Neural cell (in vitro differentiated cells): ENCODE measurements around the gene BAHD1. TPM values are rescaled to one million over a fixed set of nuclear protein-coding genes. Genes with fewer than 3 reads are reported as not detected.

Experiments used
- H2AFZ ChIP-seq: fragments of 200-600, 300-800 bp; sonication (generic), shearing (Covaris generic); 2 replicates; pipeline ENCODE4 v1.6.0; 2014; ENCODE audit warnings: low read depth, mild to moderate bottlenecking, antibody characterized with exemption, low read length, moderate library complexity
- H3F3A ChIP-seq: fragments of 200-600 bp; shearing (Covaris generic); 2 replicates; pipeline ENCODE4 v1.6.1; 2016; ENCODE audit warnings: mild to moderate bottlenecking, moderate library complexity, mixed read lengths, antibody characterized with exemption, low read length; ENCODE audit not compliant: insufficient read depth, poor library complexity, severe bottlenecking
- H3K27ac ChIP-seq: fragments of 200-600, 300-800 bp; sonication (generic), shearing (Covaris generic); 2 replicates; pipeline ENCODE4 v1.5.1; 2014; ENCODE audit warnings: mild to moderate bottlenecking, low read length, moderate library complexity
- H3K27me3 ChIP-seq: fragments of 300-800, 200-600 bp; sonication (generic), shearing (Covaris generic); 2 replicates; pipeline ENCODE4 v1.6.0; 2014; ENCODE audit warnings: mild to moderate bottlenecking, low read depth, low read length, moderate library complexity; ENCODE audit not compliant: insufficient read depth
- H3K36me3 ChIP-seq: fragments of 300-800, 200-600 bp; sonication (generic), shearing (Covaris generic); 2 replicates; pipeline ENCODE4 v1.5.1; 2014; ENCODE audit warnings: mild to moderate bottlenecking, antibody characterized with exemption, low read length, moderate library complexity; ENCODE audit not compliant: insufficient read depth
- H3K4me2 ChIP-seq: fragments of 300-800, 200-600 bp; sonication (generic), shearing (Covaris generic); 2 replicates; pipeline ENCODE4 v1.6.0; 2014; ENCODE audit warnings: mild to moderate bottlenecking, low read length
- H3K4me3 ChIP-seq: fragments of 300-800, 200-600 bp; sonication (generic), shearing (Covaris generic); 2 replicates; pipeline ENCODE4 v1.5.1; 2014; ENCODE audit warnings: mild to moderate bottlenecking, low read length, moderate library complexity
- H3K79me2 ChIP-seq: fragments of 200-600 bp; shearing (Covaris generic); replicated peaks from 2 replicates; pipeline ENCODE4 v1.6.0; 2014; ENCODE audit warnings: mild to moderate bottlenecking, low read length, moderate library complexity; ENCODE audit not compliant: insufficient read depth
- H3K9ac ChIP-seq: fragments of 300-800, 200-600 bp; sonication (generic), shearing (Covaris generic); 2 replicates; pipeline ENCODE4 v1.6.1; 2016; ENCODE audit warnings: mild to moderate bottlenecking, low read length, mixed read lengths
- H3K9me2 ChIP-seq: fragments of 200-600 bp; shearing (Covaris generic); 2 replicates; pipeline ENCODE4 v1.6.1; 2016; ENCODE audit warnings: mild to moderate bottlenecking, low read length, mixed read lengths; ENCODE audit not compliant: insufficient read depth
- H3K9me3 ChIP-seq: fragments of 200-600, 300-800 bp; sonication (generic), shearing (Covaris generic); 2 replicates; pipeline ENCODE4 v1.6.1; 2016; ENCODE audit warnings: mild to moderate bottlenecking, mixed run types, low read length, moderate library complexity, mixed read lengths
- H4K20me1 ChIP-seq: fragments of 200-600 bp; shearing (Covaris generic); 2 replicates; pipeline ENCODE4 v1.6.1; 2016; ENCODE audit warnings: mild to moderate bottlenecking, mixed run types; ENCODE audit not compliant: insufficient read depth
- EZH2 ChIP-seq: fragments of 200-600, 300-800 bp; shearing (Covaris generic), sonication (generic); IDR thresholded peaks from 2 replicates; pipeline ENCODE4 v1.6.1; 2014; ENCODE audit warnings: antibody characterized with exemption, low read length, borderline replicate concordance, mild to moderate bottlenecking; ENCODE audit not compliant: insufficient read depth, poor library complexity, severe bottlenecking
- POLR2AphosphoS5 ChIP-seq: IDR thresholded peaks from 2 replicates; pipeline ENCODE4 v1.6.1; 2012
- RAD21 ChIP-seq: fragments of 450-650 bp; conservative IDR thresholded peaks from 2 replicates; pipeline ENCODE4 v1.6.1; 2014; ENCODE audit warnings: antibody characterized with exemption, mild to moderate bottlenecking, moderate library complexity
- polyA plus RNA-seq: library from polyadenylated mRNA; depleted of rRNA; stranded (reverse); fragments of >200 nt; gene quantifications from 2 replicates; pipeline ENCODE4 v1.2.3, GENCODE V29; 2014

Gene BAHD1
- polyA plus RNA-seq, 1 donor from 2014 or later: 22.8 TPM

DNA sequence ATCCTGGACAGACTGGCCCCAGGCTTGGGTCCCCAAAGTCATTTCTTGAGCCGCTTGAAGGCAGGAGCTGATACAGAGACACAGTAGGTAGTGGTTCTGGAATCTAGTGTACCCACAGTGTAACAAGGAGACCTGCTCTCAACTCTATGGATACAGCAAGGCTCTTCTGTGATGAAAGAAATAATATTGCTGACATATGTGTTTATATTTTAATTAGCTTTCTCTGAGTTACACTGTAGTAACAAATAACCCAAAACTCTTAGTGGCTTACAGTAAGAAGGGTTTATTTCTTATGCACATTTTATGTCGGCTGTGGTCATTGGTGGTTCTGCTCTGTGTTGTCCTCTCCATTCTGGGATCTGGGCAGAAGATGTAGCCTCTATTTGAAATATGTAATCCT is 75.6 kb downstream of the BAHD1 start:
- Histone ChIP-seq H2AFZ (no peak overlapping the region), H3F3A (no peaks in the 10 kb centered on the region), H3K9ac (no peak overlapping the region), H3K27me3 (peaks cover 14% of the 10 kb centered on the region), H3K9me2 (no peaks in the 10 kb centered on the region), H3K4me3 (no peak overlapping the region), H3K4me2 (no peak overlapping the region), H3K79me2 (no peaks in the 10 kb centered on the region), H3K27ac (no peak overlapping the region), H4K20me1 (no peaks in the 10 kb centered on the region), H3K36me3 (no peaks in the 10 kb centered on the region), H3K9me3 (no peaks in the 10 kb centered on the region)
- TF ChIP-seq POLR2AphosphoS5 (no peak), RAD21 (no peak), EZH2 (no peak)

Other genes starting within 250 kb of the BAHD1 start
- 32.4 and 38.9 TPM in 2 replicates for gene PAK6, start 201.9 kb upstream of the BAHD1 start, polyA plus RNA-seq
- gene ANKRD63, start 157.9 kb upstream of the BAHD1 start, polyA plus RNA-seq: 2.1 TPM in 1 of 2 replicates, not detected in the other
- gene PLCB2, start 133.0 kb upstream of the BAHD1 start, polyA plus RNA-seq: 7.4 and 9.2 TPM in 2 replicates
- gene INAFM2, start 117.3 kb upstream of the BAHD1 start, polyA plus RNA-seq: 14.8 and 15.7 TPM in 2 replicates
- not detected in 2 replicates for gene CCDC9B, start 100.0 kb upstream of the BAHD1 start, polyA plus RNA-seq
- not detected in 2 replicates for gene PHGR1, start 89.9 kb upstream of the BAHD1 start, polyA plus RNA-seq
- 5.0 and 26.0 TPM in 2 replicates for gene DISP2, start 82.7 kb upstream of the BAHD1 start, polyA plus RNA-seq
- gene KNSTRN, start 58.2 kb upstream of the BAHD1 start, polyA plus RNA-seq: 34.6 and 38.3 TPM in 2 replicates
- 28.6 and 36.1 TPM in 2 replicates for gene IVD, start 35.2 kb upstream of the BAHD1 start, polyA plus RNA-seq
- gene CHST14, start 30.0 kb downstream of the BAHD1 start, polyA plus RNA-seq: 0.56 and 0.71 TPM in 2 replicates
- 28.4 and 34.2 TPM in 2 replicates for gene CCDC32, start 124.1 kb downstream of the BAHD1 start, polyA plus RNA-seq
- gene RPUSD2, start 128.3 kb downstream of the BAHD1 start, polyA plus RNA-seq: 8.1 and 13.2 TPM in 2 replicates
- 0.38 and 2.4 TPM in 2 replicates for gene KNL1, start 153.3 kb downstream of the BAHD1 start, polyA plus RNA-seq